Uterus (tissue), 4 donors: ENCODE measurements around the gene NAA15. TPM values are rescaled to one million over a fixed set of nuclear protein-coding genes. Genes with fewer than 3 reads are reported as not detected.
"Not testable (repeated sequence)": the region's sequence is repeated elsewhere in the genome, so short reads cannot be mapped to it uniquely, and the experiment has no call there.

Source experiments
- DNase-seq, 2 donors: peaks; one replicate each; pipeline ENCODE4 v3.0.0-alpha.2; 2019 to 2020
- H3K27ac ChIP-seq, 2 donors: fragments of 200-600 bp; sonication (generic); 1 replicate in 1 of 2; 2 replicates in 1 of 2; pipeline ENCODE4 v1.5.1; 2016 to 2018
- H3K27me3 ChIP-seq, 2 donors: fragments of 200-600 bp; sonication (generic); one replicate each; pipeline ENCODE4 v1.5.1; 2018 to 2019; ENCODE audit warnings: control low read depth in 1 of 2
- H3K36me3 ChIP-seq, 2 donors: fragments of 200-600 bp; sonication (generic); one replicate each; pipeline ENCODE4 v1.5.1; 2019; ENCODE audit warnings: control low read depth in 1 of 2
- H3K4me1 ChIP-seq, 2 donors: fragments of 200-600 bp; sonication (generic); one replicate each; pipeline ENCODE4 v1.5.1; 2018 to 2019; ENCODE audit warnings: control low read depth in 1 of 2
- H3K4me3 ChIP-seq, 2 donors: fragments of 200-600 bp; sonication (generic); 1 replicate in 1 of 2; 2 replicates in 1 of 2; pipeline ENCODE4 v1.5.1; 2018 to 2019; ENCODE audit warnings: mild to moderate bottlenecking in 1 of 2
- H3K9me3 ChIP-seq, 2 donors: fragments of 200-600 bp; sonication (generic); one replicate each; pipeline ENCODE4 v1.5.1; 2019; ENCODE audit warnings: control low read depth in 1 of 2
- CTCF ChIP-seq, 4 experiments: fragments of 200-600 bp in 2 of 4; fragments of 450-650 bp in 2 of 4; sonication (generic) in 2 of 4; IDR thresholded peaks; one replicate each; pipeline ENCODE4 v1.5.1; 2016 to 2019; ENCODE audit warnings: antibody characterized with exemption in 4 of 4, mild to moderate bottlenecking in 2 of 4, moderate library complexity in 1 of 4
- POLR2A ChIP-seq, 2 donors: fragments of 450-650 bp; IDR thresholded peaks; one replicate each; pipeline ENCODE4 v1.6.1; 2016; ENCODE audit warnings: antibody characterized with exemption in 2 of 2, mild to moderate bottlenecking in 1 of 2, moderate library complexity in 1 of 2
- intact Hi-C: fragments of 100-400 bp; cut with DNase I; formaldehyde crosslinking; loops from one replicate; pipeline ENCODE4 v1.15.1; 2023; ENCODE audit warnings: low total_unique reads
- small RNA-seq: library from RNA; depleted of rRNA; stranded (forward); fragments of <200 nt; gene quantifications from one replicate; pipeline ENCODE3, GENCODE V24; 2016
- total RNA-seq, 4 donors: library from RNA; depleted of rRNA in 3 of 4; stranded (reverse); fragments of >200 nt in 3 of 4; gene quantifications; one replicate each; pipeline versions ENCODE4 v1.1.0 to v1.2.4, GENCODE V29; 2014 to 2023
- donor health status: DM: yes; HTN: yes; CAD: no.

The NAA15 gene
- total RNA-seq, 4 donors from 2014 or later: 47.1 to 75.1 (median 54.1) TPM

DNA sequence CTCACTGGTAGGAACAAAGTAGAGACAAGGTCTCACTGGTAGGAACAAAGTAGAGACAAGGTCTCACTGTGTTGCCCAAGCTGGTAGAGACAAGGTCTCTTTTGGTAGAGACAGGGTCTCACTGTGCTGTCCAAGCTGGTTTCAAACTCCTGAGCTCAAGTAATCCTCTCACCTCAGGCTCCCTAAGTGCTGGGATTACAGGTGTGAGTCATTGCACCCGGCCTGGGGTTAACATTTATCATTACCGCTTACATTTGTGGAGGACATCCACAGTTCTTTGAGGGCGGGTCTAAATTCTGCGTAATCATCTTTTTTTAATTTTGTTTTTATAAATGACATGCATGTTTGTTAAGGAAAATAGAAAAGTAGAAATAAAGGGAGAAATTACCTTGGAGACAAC lies 164.6 kb downstream of the NAA15 start:
- TF ChIP-seq CTCF (IDR thresholded peaks at IDR 0.05) (no peak), POLR2A (IDR thresholded peaks at IDR 0.05) (no peak)
- Histone ChIP-seq H3K4me3 (no peak overlapping the region), H3K4me1 (peaks cover 0 to 3% of the 10 kb centered on the region in 2 donors), H3K27me3 (no peaks in the 10 kb centered on the region), H3K9me3 (no peaks in the 10 kb centered on the region), H3K27ac (no peak overlapping the region), H3K36me3 (no peaks in the 10 kb centered on the region)
- no peak for DNase-seq
- intact Hi-C loops: no loop called here

DNA sequence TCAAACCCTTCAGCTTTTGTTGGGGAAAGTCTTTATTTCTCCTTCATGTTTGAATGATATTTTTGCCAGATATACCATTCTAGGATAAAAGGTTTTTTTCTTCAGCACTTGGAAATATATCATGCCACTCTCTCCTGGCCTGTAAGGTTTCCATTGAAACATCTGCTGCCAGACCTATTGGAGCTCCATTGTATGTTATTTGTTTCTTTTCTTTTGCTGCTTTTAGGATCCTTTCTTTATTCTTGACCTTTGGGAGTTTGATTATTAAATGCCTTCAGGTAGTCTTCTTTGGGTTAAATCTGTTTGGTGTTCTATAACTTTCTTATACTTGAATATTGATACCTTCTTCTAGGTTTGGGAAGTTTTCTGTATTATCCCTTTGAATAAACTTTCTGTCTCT lies 167.5 kb downstream of the NAA15 start:
- DNase-seq, H3K36me3 ChIP-seq, H3K9me3 ChIP-seq, H3K27me3 ChIP-seq, H3K4me3 ChIP-seq, H3K4me1 ChIP-seq, intact Hi-C loops, H3K27ac ChIP-seq: not testable (repeated sequence)

GRCh38 chr4:139469216-139469615 lies 167.9 kb downstream of the NAA15 start:
- DNase-seq: no peak
- intact Hi-C loops: no loop called here
- Histone ChIP-seq H3K4me3 (no peak overlapping the region), H3K27ac (no peak overlapping the region), H3K27me3 (no peaks in the 10 kb centered on the region), H3K4me1 (no peaks in the 10 kb centered on the region), H3K9me3 (no peaks in the 10 kb centered on the region), H3K36me3 (no peaks in the 10 kb centered on the region)
- TF ChIP-seq POLR2A (IDR thresholded peaks at IDR 0.05): no peak
- TF ChIP-seq CTCF (IDR thresholded peaks at IDR 0.05): no peak

Small RNA genes lying within 50 kb of the gene (small RNA-seq; reads per million reads assigned to genes)
- gene RF01225: not detected
- gene RNU6-1074P: not detected
- not detected for gene RNU6-1214P

Other genes with a start within 250 kb of the NAA15 start
- 100 to 1,000 TPM in 2 of 4 donors, 10 to 100 TPM in 2; 65.8 to 103 (median 86.0) TPM for gene ELF2, start 124.3 kb upstream of the NAA15 start, total RNA-seq
- 1 to 10 TPM in 2 of 4 donors, under 1 TPM in 1, not detected in 1; 0.29 to 9.0 (median 3.2) TPM for gene MGARP, start 21.3 kb upstream of the NAA15 start, total RNA-seq
- gene NDUFC1, start 972 bp downstream of the NAA15 start, total RNA-seq: 10 to 100 TPM in 2 of 4 donors, 1 to 10 TPM in 1, under 1 TPM in 1; 0.77 to 43.8 (median 14.9) TPM
- gene RAB33B, start 152.6 kb downstream of the NAA15 start, total RNA-seq: 10 to 100 TPM in 3 of 4 donors, 1 to 10 TPM in 1; 9.2 to 46.8 (median 13.8) TPM